HEK293 (cell line): ENCODE data around the gene KLF16.

Experiments
- CTCF ChIA-PET: fragments of 350-600 bp; formaldehyde crosslinking; extraction: SDS; loops from one replicate; lab custom pipeline; 2021; ENCODE audit warnings: antibody characterized with exemption; lab: Yijun Ruan, JAX
- POLR2A ChIA-PET: fragments of 300-600 bp; formaldehyde crosslinking; extraction: SDS; loops from one replicate; lab custom pipeline; 2020; ENCODE audit warnings: antibody characterized with exemption, inconsistent platforms; lab: Yijun Ruan, JAX
- H3K27ac ChIP-seq: fragments of 200-500 bp; sonication (Bioruptor generic); 2 replicates; pipeline ENCODE4 v1.5.1; 2014; ENCODE audit warnings: low read depth, low read length, control low read depth, inconsistent platforms; ENCODE audit errors: extremely low read depth
- H3K36me3 ChIP-seq, 2 experiments: fragments of 200-500 bp in 1 of 2; sonication (Bioruptor generic) in 1 of 2; 1 replicate in 1 of 2; 2 replicates in 1 of 2; pipeline ENCODE4 v1.5.1; 2014 to 2017; ENCODE audit warnings: inconsistent platforms in 2 of 2, low read length in 2 of 2; ENCODE audit not compliant: control insufficient read depth in 2 of 2, insufficient read depth in 1 of 2
- H3K4me1 ChIP-seq: fragments of 200-500 bp; sonication (Bioruptor generic); 2 replicates; pipeline ENCODE4 v1.5.1; 2014; ENCODE audit warnings: mild to moderate bottlenecking, low read length, inconsistent platforms; ENCODE audit not compliant: control insufficient read depth, insufficient read depth
- H3K4me3 ChIP-seq: 2 replicates; pipeline ENCODE4 v1.5.1; 2011; ENCODE audit warnings: low read depth, mild to moderate bottlenecking, control low read depth, low read length, moderate library complexity
- H3K9me3 ChIP-seq: fragments of 200-500 bp; sonication (Bioruptor generic); 2 replicates; pipeline ENCODE4 v1.5.1; 2014; ENCODE audit warnings: low read depth, low read length, inconsistent platforms; ENCODE audit not compliant: control insufficient read depth, insufficient read depth
- GLI2 ChIP-seq: fragments of 450-650 bp; formaldehyde crosslinking; IDR thresholded peaks from 2 replicates; pipeline ENCODE4; 2017; ENCODE audit warnings: missing biosample characterization, missing genetic modification characterization, low read depth, borderline replicate concordance
- KLF16 ChIP-seq: fragments of 450-650 bp; formaldehyde crosslinking; IDR thresholded peaks from 2 replicates; pipeline ENCODE4 v1.5.1; 2017; ENCODE audit warnings: missing biosample characterization, missing genetic modification characterization
- OVOL3 ChIP-seq: fragments of 450-650 bp; formaldehyde crosslinking; IDR thresholded peaks from 2 replicates; pipeline ENCODE4 v1.5.1; 2016; ENCODE audit warnings: missing biosample characterization, missing genetic modification characterization
- PRDM1 ChIP-seq: fragments of 450-650 bp; formaldehyde crosslinking; IDR thresholded peaks from 2 replicates; pipeline ENCODE4; 2016; ENCODE audit warnings: missing biosample characterization, missing genetic modification characterization
- SP3 ChIP-seq: fragments of 450-650 bp; formaldehyde crosslinking; IDR thresholded peaks from 2 replicates; pipeline ENCODE4 v1.5.1; 2016; ENCODE audit warnings: missing biosample characterization, missing genetic modification characterization
- SP7 ChIP-seq: fragments of 450-650 bp; formaldehyde crosslinking; IDR thresholded peaks from 2 replicates; pipeline ENCODE4 v1.5.1; 2016; ENCODE audit warnings: missing biosample characterization, missing genetic modification characterization
- YY1 ChIP-seq: fragments of 450-650 bp; formaldehyde crosslinking; IDR thresholded peaks from 2 replicates; pipeline ENCODE4 v1.5.1; 2018; ENCODE audit warnings: missing biosample characterization, missing genetic modification characterization
- YY2 ChIP-seq: fragments of 450-650 bp; formaldehyde crosslinking; IDR thresholded peaks from 2 replicates; pipeline ENCODE4 v1.5.1; 2016; ENCODE audit warnings: missing biosample characterization, missing genetic modification characterization
- ZBTB20 ChIP-seq: fragments of 450-650 bp; formaldehyde crosslinking; IDR thresholded peaks from 2 replicates; pipeline ENCODE4 v1.5.1; 2016; ENCODE audit warnings: missing biosample characterization, missing genetic modification characterization
- ZNF140 ChIP-seq: fragments of 450-650 bp; formaldehyde crosslinking; IDR thresholded peaks from 2 replicates; pipeline ENCODE4 v1.5.1; 2016; ENCODE audit warnings: missing biosample characterization, missing genetic modification characterization
- ZNF146 ChIP-seq: fragments of 450-650 bp; formaldehyde crosslinking; IDR thresholded peaks from 2 replicates; pipeline ENCODE4 v1.5.1; 2016; ENCODE audit warnings: missing biosample characterization, missing genetic modification characterization
- ZNF2 ChIP-seq: fragments of 450-650 bp; formaldehyde crosslinking; IDR thresholded peaks from 2 replicates; pipeline ENCODE4 v1.5.1; 2016; ENCODE audit warnings: missing biosample characterization, missing genetic modification characterization
- ZNF214 ChIP-seq: fragments of 450-650 bp; formaldehyde crosslinking; IDR thresholded peaks from 2 replicates; pipeline ENCODE4 v1.5.1; 2017; ENCODE audit warnings: missing biosample characterization, mild to moderate bottlenecking, missing genetic modification characterization, borderline replicate concordance
- ZNF23 ChIP-seq: fragments of 450-650 bp; formaldehyde crosslinking; IDR thresholded peaks from 2 replicates; pipeline ENCODE4 v1.5.1; 2016; ENCODE audit warnings: missing biosample characterization, missing genetic modification characterization, borderline replicate concordance
- ZNF280D ChIP-seq: fragments of 450-650 bp; formaldehyde crosslinking; IDR thresholded peaks from 2 replicates; pipeline ENCODE4 v1.5.1; 2016; ENCODE audit warnings: missing biosample characterization, missing genetic modification characterization
- ZNF391 ChIP-seq: fragments of 450-650 bp; formaldehyde crosslinking; IDR thresholded peaks from 2 replicates; pipeline ENCODE4 v1.5.1; 2016; ENCODE audit warnings: low read depth, missing biosample characterization, missing genetic modification characterization, borderline replicate concordance
- ZNF404 ChIP-seq: fragments of 450-650 bp; formaldehyde crosslinking; IDR thresholded peaks from 2 replicates; pipeline ENCODE4 v1.5.1; 2017; ENCODE audit warnings: missing biosample characterization, missing genetic modification characterization
- ZNF514 ChIP-seq: fragments of 450-650 bp; formaldehyde crosslinking; IDR thresholded peaks from 2 replicates; pipeline ENCODE4 v1.5.1; 2016; ENCODE audit warnings: missing biosample characterization, missing genetic modification characterization
- ZNF621 ChIP-seq: fragments of 450-650 bp; formaldehyde crosslinking; IDR thresholded peaks from 2 replicates; pipeline ENCODE4 v1.5.1; 2017; ENCODE audit warnings: missing biosample characterization, missing genetic modification characterization
- ZNF626 ChIP-seq: fragments of 450-650 bp; sonication (Bioruptor Pico); formaldehyde crosslinking; IDR thresholded peaks from 2 replicates; pipeline ENCODE4 v1.5.1; 2018; ENCODE audit warnings: missing biosample characterization, missing genetic modification characterization, inconsistent platforms
- ZNF629 ChIP-seq: fragments of 450-650 bp; formaldehyde crosslinking; IDR thresholded peaks from 2 replicates; pipeline ENCODE4 v1.5.1; 2017; ENCODE audit warnings: missing biosample characterization, missing genetic modification characterization
- ZNF664 ChIP-seq: fragments of 450-650 bp; formaldehyde crosslinking; IDR thresholded peaks from 2 replicates; pipeline ENCODE4 v1.5.1; 2016; ENCODE audit warnings: missing biosample characterization, missing genetic modification characterization
- ZNF837 ChIP-seq: fragments of 450-650 bp; formaldehyde crosslinking; IDR thresholded peaks from 2 replicates; pipeline ENCODE4 v1.5.1; 2016; ENCODE audit warnings: missing biosample characterization, missing genetic modification characterization
- ZSCAN23 ChIP-seq: fragments of 450-650 bp; formaldehyde crosslinking; IDR thresholded peaks from 2 replicates; pipeline ENCODE4 v1.5.1; 2016; ENCODE audit warnings: missing biosample characterization, missing genetic modification characterization
- ZSCAN5A ChIP-seq: fragments of 450-650 bp; formaldehyde crosslinking; IDR thresholded peaks from 2 replicates; pipeline ENCODE4 v1.5.1; 2016; ENCODE audit warnings: missing biosample characterization, missing genetic modification characterization
- TF ChIP-seq, protein P1 (sequence below): fragments of 450-650 bp; formaldehyde crosslinking; IDR thresholded peaks from 2 replicates; pipeline ENCODE4 v1.5.1; 2016; ENCODE audit warnings: missing biosample characterization, missing genetic modification characterization

KLF16 gene

GRCh38 chr19:1818549-1819195 is 44.7 kb downstream of the KLF16 start:
- POLR2A ChIA-PET: no interaction called here
- H3K36me3 ChIP-seq: peaks cover 7 to 83% of the 10 kb centered on the region in 2 experiments; a peak in 2 of 3 replicates
- H3K4me1 ChIP-seq: no peaks in the 10 kb centered on the region

GRCh38 chr19:1817553-1818179 is 45.7 kb downstream of the KLF16 start:
- TF ChIP-seq ZNF514: no peak
- TF ChIP-seq ZNF391 (tag by site-specific recombination): no peak
- no peak for TF ChIP-seq ZBTB20
- TF ChIP-seq ZNF146 (tag by site-specific recombination): no peak
- no peak for TF ChIP-seq ZNF621
- TF ChIP-seq KLF16 (tag by site-specific recombination): no peak
- no peak for TF ChIP-seq ZNF837 (tag by site-specific recombination)
- TF ChIP-seq ZNF214: no peak
- TF ChIP-seq ZNF629 (tag by site-specific recombination): no peak
- no peak for TF ChIP-seq ZNF664 (tag by site-specific recombination)
- TF ChIP-seq, all 188 proteins: peak for 0
- ChIA-PET CTCF (no interaction called here), POLR2A (no interaction called here)
- Histone ChIP-seq H3K4me1 (no peaks in the 10 kb centered on the region), H3K9me3 (no peaks in the 10 kb centered on the region), H3K36me3 (peaks cover 7 to 73% of the 10 kb centered on the region in 2 experiments; a peak in 2 of 3 replicates), H3K4me3 (no peak overlapping the region), H3K27ac (no peak overlapping the region)

More at GRCh38 chr19:1818549-1819195, 44.7 kb downstream of the KLF16 start:
- CTCF ChIA-PET: interaction anchor here (1.1 kb wide), 1 partner anchor 27 kb away, joined by 3 read pairs; no protein-coding TSS in a partner anchor
- no peak for TF ChIP-seq ZNF280D (tag by site-specific recombination)
- no peak for TF ChIP-seq GLI2 (tag by site-specific recombination)
- TF ChIP-seq PRDM1 (tag by site-specific recombination): no peak
- Histone ChIP-seq H3K4me3 (no peak overlapping the region), H3K27ac (no peak overlapping the region), H3K9me3 (no peaks in the 10 kb centered on the region)

- Histone ChIP-seq H3K27ac (no peak overlapping the region), H3K4me3 (no peak overlapping the region), H3K4me1 (no peaks in the 10 kb centered on the region), H3K36me3 (peaks cover 7 to 63% of the 10 kb centered on the region in 2 experiments; a peak in 2 of 3 replicates), H3K9me3 (no peaks in the 10 kb centered on the region)
- ChIA-PET CTCF (interaction anchor here (0.9 kb wide), 1 partner anchor 21 kb away, joined by 3 read pairs; no protein-coding TSS in a partner anchor), POLR2A (interaction anchor here (0.5 kb wide), 1 partner anchor 18 kb away, joined by 4 read pairs; no protein-coding TSS in a partner anchor)
- TF ChIP-seq YY1 (tag by site-specific recombination) (no peak), ZSCAN5A (tag by site-specific recombination) (no peak), ZNF140 (tag by site-specific recombination) (no peak), YY2 (no peak), OVOL3 (tag by site-specific recombination) (no peak), ZNF23 (tag by site-specific recombination) (no peak), ZNF626 (tag by site-specific recombination) (no peak), SP3 (tag by site-specific recombination) (no peak), ZNF404 (no peak), ZNF2 (tag by site-specific recombination) (no peak), ZSCAN23 (tag by site-specific recombination) (no peak), SP7 (tag by site-specific recombination) (no peak)
- TF ChIP-seq, protein P1, sequence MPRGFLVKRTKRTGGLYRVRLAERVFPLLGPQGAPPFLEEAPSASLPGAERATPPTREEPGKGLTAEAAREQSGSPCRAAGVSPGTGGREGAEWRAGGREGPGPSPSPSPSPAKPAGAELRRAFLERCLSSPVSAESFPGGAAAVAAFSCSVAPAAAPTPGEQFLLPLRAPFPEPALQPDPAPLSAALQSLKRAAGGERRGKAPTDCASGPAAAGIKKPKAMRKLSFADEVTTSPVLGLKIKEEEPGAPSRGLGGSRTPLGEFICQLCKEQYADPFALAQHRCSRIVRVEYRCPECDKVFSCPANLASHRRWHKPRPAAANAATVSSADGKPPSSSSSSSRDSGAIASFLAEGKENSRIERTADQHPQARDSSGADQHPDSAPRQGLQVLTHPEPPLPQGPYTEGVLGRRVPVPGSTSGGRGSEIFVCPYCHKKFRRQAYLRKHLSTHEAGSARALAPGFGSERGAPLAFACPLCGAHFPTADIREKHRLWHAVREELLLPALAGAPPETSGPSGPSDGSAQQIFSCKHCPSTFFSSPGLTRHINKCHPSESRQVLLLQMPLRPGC: no peak
These were observed 46.7 kb downstream of the KLF16 start for GRCh38 chr19:1816530-1817298.
